ENCODE data around the gene MFAP3L.

DNA sequence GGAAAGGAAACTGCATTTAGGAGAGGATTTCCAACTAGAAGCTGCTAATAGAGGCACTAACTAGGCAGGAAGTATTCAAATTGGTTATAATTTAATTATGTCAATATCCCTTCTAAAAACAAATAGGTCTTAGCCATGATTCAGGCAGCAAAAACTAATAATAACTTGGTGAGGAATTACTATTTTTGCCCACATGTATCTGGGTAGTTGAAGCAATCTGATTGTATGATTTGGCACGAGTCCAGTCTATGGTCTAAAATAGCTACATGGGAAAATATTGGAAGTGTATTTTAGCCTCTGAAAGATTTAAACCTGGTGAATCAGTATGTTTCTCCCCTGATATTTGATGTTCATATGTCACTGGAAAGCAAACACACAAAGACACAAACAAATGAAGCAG, 62.2 kb downstream of the MFAP3L start:
- no peak for TF ChIP-seq POLR2AphosphoS5 (IDR thresholded peaks at IDR 0.05; ENCODE audit: low read depth, low read length)
- TF ChIP-seq, protein P1, sequence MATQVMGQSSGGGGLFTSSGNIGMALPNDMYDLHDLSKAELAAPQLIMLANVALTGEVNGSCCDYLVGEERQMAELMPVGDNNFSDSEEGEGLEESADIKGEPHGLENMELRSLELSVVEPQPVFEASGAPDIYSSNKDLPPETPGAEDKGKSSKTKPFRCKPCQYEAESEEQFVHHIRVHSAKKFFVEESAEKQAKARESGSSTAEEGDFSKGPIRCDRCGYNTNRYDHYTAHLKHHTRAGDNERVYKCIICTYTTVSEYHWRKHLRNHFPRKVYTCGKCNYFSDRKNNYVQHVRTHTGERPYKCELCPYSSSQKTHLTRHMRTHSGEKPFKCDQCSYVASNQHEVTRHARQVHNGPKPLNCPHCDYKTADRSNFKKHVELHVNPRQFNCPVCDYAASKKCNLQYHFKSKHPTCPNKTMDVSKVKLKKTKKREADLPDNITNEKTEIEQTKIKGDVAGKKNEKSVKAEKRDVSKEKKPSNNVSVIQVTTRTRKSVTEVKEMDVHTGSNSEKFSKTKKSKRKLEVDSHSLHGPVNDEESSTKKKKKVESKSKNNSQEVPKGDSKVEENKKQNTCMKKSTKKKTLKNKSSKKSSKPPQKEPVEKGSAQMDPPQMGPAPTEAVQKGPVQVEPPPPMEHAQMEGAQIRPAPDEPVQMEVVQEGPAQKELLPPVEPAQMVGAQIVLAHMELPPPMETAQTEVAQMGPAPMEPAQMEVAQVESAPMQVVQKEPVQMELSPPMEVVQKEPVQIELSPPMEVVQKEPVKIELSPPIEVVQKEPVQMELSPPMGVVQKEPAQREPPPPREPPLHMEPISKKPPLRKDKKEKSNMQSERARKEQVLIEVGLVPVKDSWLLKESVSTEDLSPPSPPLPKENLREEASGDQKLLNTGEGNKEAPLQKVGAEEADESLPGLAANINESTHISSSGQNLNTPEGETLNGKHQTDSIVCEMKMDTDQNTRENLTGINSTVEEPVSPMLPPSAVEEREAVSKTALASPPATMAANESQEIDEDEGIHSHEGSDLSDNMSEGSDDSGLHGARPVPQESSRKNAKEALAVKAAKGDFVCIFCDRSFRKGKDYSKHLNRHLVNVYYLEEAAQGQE (IDR thresholded peaks at IDR 0.05; ENCODE audit: insufficient read depth in 1 of 2, low read depth in 2 of 2, low read length in 2 of 2): no peak

Measured in PFSK-1 (cell line).